Measurements from ENCODE around the gene NUAK1.

NUAK1 gene

GRCh38 chr12:106048676-106049075 lies 90.1 kb downstream of the NUAK1 start:
- TF ChIP-seq CTCF (IDR thresholded peaks at IDR 0.05; ENCODE audit: insufficient read depth, low read length, missing control alignments) = no peak
- DNase-seq (ENCODE audit: low read depth, low spot score) = no peak
- ChIA-PET CTCF (interaction anchor here (1.4 to 1.6 kb wide), 2 partner anchors 175 to 628 kb away, joined by 3 to 4 read pairs; no protein-coding TSS in a partner anchor), POLR2A (no interaction called here)
- no peak overlapping the region for H3K4me3 ChIP-seq (ENCODE audit: low read depth, low read length)

GRCh38 chr12:106048016-106048415 lies 90.7 kb downstream of the NUAK1 start:
- ChIA-PET POLR2A (no interaction called here), CTCF (interaction anchor here (1.4 to 1.6 kb wide), 2 partner anchors 176 to 627 kb away, joined by 3 to 4 read pairs; no protein-coding TSS in a partner anchor)
- H3K4me3 ChIP-seq (ENCODE audit: low read depth, low read length) = no peak overlapping the region
- DNase-seq (ENCODE audit: low read depth, low spot score) = no peak
- TF ChIP-seq CTCF (IDR thresholded peaks at IDR 0.05; ENCODE audit: insufficient read depth, low read length, missing control alignments) = no peak

GRCh38 chr12:106046947-106047346 lies 91.8 kb downstream of the NUAK1 start:
- H3K4me3 ChIP-seq (ENCODE audit: low read depth, low read length) = no peak overlapping the region
- DNase-seq (ENCODE audit: low read depth, low spot score) = no peak
- no peak for TF ChIP-seq CTCF (IDR thresholded peaks at IDR 0.05; ENCODE audit: insufficient read depth, low read length, missing control alignments)
- ChIA-PET CTCF (no interaction called here), POLR2A (no interaction called here)

GRCh38 chr12:106046301-106046846 lies 92.4 kb downstream of the NUAK1 start:
- ChIA-PET CTCF (no interaction called here), POLR2A (no interaction called here)
- TF ChIP-seq CTCF (IDR thresholded peaks at IDR 0.05; ENCODE audit: insufficient read depth, low read length, missing control alignments) = no peak
- H3K4me3 ChIP-seq (ENCODE audit: low read depth, low read length) = no peak overlapping the region
- no peak for DNase-seq (ENCODE audit: low read depth, low spot score)

GRCh38 chr12:106045251-106045674 lies 93.5 kb downstream of the NUAK1 start:
- TF ChIP-seq CTCF (IDR thresholded peaks at IDR 0.05; ENCODE audit: insufficient read depth, low read length, missing control alignments) = no peak
- H3K4me3 ChIP-seq (ENCODE audit: low read depth, low read length) = no peak overlapping the region
- DNase-seq (ENCODE audit: low read depth, low spot score) = no peak
- CTCF ChIA-PET = interaction anchor here (0.8 kb wide), 1 partner anchor 14 kb away, joined by 3 read pairs; no protein-coding TSS in a partner anchor
- POLR2A ChIA-PET = no interaction called here

- H3K4me3 ChIP-seq (ENCODE audit: low read depth, low read length) = no peak overlapping the region
- ChIA-PET POLR2A (no interaction called here), CTCF (no interaction called here)
- TF ChIP-seq CTCF (IDR thresholded peaks at IDR 0.05; ENCODE audit: insufficient read depth, low read length, missing control alignments) = no peak
- DNase-seq (ENCODE audit: low read depth, low spot score) = no peak
Measured at GRCh38 chr12:106044773-106045172, 94.0 kb downstream of the NUAK1 start.

Measured in AG04449 (cell line).